Effector CD4-positive, alpha-beta T cell (primary cell): Measurements from ENCODE around the gene GPR22.

ENCODE experiments used
- DNase-seq: peaks from one replicate; pipeline ENCODE4 v3.0.0-alpha.2; 2020

Gene GPR22

GRCh38 chr7:107480932-107481331 lies 11.1 kb downstream of the GPR22 start:
- no peak for DNase-seq

GRCh38 chr7:107482571-107482970 lies 12.7 kb downstream of the GPR22 start:
- DNase-seq, result no peak

- DNase-seq, result no peak
These were observed 16.2 kb downstream of the GPR22 start for GRCh38 chr7:107486041-107486440.

- DNase-seq, result no peak
These were observed 23.0 kb downstream of the GPR22 start for GRCh38 chr7:107492875-107493274.

- no peak for DNase-seq
These were observed 24.5 kb downstream of the GPR22 start for GRCh38 chr7:107494315-107494751.

GRCh38 chr7:107494884-107495283 lies 25.0 kb downstream of the GPR22 start:
- no peak for DNase-seq

- DNase-seq, result no peak
These were observed 25.7 kb downstream of the GPR22 start for GRCh38 chr7:107495516-107495915.

- DNase-seq, result no peak
These were observed 29.9 kb downstream of the GPR22 start for GRCh38 chr7:107499731-107500130.

GRCh38 chr7:107501593-107501992 lies 31.7 kb downstream of the GPR22 start:
- DNase-seq, result no peak

GRCh38 chr7:107502154-107502553 lies 32.3 kb downstream of the GPR22 start:
- no peak for DNase-seq

GRCh38 chr7:107502797-107503196 lies 32.9 kb downstream of the GPR22 start:
- DNase-seq, result no peak

GRCh38 chr7:107503687-107504086 lies 33.8 kb downstream of the GPR22 start:
- no peak for DNase-seq

GRCh38 chr7:107505362-107505761 lies 35.5 kb downstream of the GPR22 start:
- DNase-seq, result no peak

GRCh38 chr7:107505997-107506673 lies 36.3 kb downstream of the GPR22 start:
- DNase-seq, result no peak

- DNase-seq, result no peak
These were observed 37.0 kb downstream of the GPR22 start for GRCh38 chr7:107506674-107507339.
